GM21825 (cell line): ENCODE results near the gene ESRRA.

ENCODE experiments used
- ATAC-seq: cut with Tn5 transposase; IDR thresholded peaks from one replicate; pipeline ENCODE4 v1.9.1; 2021; ENCODE audit warnings: mild to moderate bottlenecking, moderate library complexity; ENCODE audit not compliant: unreplicated experiment

ESRRA gene

DNA sequence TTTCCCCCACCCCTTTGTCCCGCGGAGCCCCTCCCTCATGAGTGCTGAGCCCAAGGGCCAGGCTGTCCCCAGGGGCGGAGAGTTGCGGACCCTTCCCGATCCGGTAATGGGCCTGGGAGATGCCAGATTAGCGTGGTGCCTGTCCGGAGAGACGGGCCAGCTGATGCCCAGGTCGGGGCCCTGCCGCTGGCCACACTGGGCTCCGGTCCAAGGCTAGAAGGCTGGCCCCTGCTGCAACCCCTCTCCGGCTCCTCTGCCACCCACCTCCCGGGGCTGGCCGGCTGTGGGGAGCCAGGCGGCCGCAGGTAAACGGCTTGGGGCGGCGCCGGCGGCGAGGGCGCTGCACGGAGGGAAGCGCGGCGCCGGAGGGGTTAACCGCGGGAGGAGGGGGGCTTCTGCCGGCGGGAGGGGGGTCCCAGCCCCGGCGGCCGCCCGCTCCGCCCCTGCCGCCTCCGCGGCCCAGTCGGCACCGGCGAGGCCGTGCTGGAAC lies 14.0 kb upstream of the ESRRA start, which contains the start of gene KCNK4:
Gene KCNK4, plus strand, starts transcription at position 41 of the 490 bp plus-strand sequence. CDS start 1,717 bp downstream, outside the sequence.
- no peak for ATAC-seq

DNA sequence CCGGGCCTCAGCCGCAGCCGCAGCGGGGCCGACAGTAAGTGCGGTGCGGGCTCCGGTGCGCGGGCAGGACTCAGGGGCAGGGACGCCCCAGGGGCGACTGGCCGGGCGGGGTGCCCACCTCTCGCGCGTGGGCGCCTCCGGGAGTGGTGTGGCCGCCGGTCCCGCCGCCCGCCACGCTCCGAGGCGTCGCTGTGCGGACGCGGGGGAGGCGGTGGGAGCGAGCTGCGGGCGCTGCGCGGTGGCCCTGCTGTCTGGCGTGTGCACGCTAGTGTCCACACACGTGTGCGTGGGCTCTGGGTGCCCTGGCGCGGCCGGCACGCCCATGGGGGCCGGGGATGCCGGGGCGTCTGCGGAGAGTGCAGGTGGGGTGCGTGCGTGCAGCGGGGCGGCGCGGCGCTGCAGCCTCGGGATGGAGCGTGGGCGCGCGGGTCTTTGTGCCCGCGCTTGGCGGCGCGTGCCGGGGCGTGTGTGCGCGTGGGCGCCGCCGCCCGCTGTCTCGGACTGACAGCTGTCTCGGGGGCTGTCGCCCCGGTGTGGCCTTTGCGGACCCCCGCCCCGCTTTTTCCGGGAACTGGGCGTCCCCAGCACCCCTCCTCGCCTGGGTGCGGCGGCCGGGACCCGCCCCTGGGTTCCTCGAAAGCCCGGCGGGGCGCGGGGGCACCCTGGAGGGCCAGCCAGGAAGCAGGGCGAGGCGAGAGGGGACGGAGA lies 13.4 kb upstream of the ESRRA start:
- ATAC-seq, result no peak

DNA sequence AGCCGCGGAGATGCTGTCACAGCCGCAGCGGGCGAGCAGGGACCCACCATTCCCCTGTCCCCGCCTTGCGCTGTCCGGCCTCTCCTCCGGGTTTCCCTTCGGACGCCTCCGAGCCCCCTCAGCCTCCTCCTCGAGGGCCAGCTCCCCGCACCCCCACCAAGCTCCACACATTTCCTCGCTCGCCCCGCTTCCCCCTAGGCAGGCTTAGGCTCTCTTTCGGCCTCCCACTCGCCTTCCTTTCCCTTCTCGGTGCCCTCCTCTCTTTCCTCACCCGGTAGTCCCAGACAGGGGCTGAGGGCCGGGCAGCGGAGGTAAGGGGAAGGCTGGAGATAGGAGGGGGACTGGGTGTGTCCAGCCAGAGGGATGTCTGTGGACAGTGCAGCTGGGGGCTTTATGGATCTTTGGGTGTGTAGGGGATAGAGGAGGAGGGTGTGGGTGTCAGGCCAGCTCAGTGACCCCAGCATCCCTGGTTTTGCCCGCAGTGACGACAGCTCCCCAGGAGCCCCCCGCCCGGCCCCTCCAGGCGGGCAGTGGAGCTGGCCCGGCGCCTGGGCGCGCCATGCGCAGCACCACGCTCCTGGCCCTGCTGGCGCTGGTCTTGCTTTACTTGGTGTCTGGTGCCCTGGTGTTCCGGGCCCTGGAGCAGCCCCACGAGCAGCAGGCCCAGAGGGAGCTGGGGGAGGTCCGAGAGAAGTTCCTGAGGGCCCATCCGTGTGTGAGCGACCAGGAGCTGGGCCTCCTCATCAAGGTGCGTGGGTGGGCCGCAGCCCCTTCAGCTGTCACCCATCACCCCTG lies 12.7 kb upstream of the ESRRA start:
- no peak for ATAC-seq

DNA sequence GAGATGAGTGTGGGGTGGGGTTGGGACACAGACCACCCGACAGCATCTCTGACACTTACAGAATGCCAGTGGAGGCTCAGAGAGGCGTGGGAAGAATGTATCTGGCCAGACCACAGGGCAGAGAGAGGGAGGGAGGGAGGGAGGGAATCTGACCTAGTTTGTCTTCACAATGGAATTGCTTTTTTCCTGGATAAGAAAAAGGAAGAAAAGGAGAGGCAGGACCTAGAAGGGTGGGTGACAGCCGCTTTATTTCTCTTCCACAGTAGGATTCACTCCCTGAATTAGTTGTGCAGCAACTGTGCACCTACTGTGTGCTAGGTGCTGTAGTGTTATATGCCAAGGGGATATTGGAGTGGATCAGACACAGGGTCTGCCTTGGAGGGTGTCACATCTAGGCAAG lies 10.6 kb upstream of the ESRRA start:
- no peak for ATAC-seq

DNA sequence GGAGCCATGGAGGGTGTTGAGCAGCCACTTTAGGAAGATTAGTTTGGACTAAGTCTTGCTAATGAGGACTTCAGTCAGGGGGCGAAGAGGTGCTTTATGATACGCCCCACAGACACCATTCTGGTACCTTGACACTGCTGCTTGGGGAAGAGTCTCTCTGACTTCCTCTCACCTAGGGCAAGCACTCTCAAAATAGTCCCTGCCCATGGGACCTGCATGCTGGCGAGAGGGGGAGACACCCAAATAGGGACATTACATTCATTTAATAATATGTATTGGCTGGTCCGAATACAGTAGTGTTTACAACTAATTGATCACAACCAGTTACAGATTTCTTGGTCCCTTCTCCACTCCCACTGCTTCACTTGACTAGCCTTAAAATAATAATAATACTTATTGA lies 9.6 kb upstream of the ESRRA start:
- ATAC-seq, result no peak

DNA sequence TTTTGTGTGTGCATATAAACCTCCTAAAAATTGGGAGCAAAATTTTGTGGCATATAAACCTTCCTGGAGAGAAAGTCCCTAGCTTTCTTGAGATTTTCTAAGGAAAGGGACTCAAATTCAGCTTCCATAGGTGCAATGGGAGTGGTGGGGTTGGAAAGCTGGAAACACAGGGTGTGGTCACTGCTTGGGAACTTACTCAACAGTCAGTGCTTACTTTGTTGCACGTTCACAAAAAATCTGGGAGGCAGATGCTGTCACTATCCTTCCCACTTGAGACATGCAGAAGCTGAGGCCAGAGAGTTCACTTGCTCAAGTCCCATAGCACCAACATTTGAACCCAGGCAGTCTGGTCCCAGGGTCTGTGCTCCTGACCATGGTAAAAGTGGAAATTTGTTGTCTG lies 9.1 kb upstream of the ESRRA start:
- ATAC-seq, result no peak

DNA sequence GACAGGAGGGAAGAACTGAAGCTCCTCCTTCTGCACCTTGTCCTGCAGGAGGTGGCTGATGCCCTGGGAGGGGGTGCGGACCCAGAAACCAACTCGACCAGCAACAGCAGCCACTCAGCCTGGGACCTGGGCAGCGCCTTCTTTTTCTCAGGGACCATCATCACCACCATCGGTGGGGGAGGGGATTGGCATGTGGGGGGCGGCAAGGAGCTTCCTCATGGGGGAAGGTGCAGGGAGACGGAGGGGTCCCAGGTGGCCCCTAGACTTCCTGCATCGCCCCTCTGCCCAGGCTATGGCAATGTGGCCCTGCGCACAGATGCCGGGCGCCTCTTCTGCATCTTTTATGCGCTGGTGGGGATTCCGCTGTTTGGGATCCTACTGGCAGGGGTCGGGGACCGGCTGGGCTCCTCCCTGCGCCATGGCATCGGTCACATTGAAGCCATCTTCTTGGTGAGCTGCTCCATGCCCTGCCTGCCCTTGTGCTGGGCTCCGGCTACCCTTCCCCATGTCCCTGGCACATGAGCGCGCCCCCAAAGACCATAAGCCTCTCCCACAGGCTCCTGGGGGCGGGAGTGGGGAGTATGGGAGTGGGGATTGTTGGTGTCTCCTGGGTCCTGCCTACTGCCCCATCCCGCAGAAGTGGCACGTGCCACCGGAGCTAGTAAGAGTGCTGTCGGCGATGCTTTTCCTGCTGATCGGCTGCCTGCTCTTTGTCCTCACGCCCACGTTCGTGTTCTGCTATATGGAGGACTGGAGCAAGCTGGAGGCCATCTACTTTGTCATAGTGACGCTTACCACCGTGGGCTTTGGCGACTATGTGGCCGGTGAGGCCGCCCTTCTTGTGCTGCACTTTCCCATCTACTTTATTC lies 8.3 kb upstream of the ESRRA start:
- ATAC-seq, result no peak

DNA sequence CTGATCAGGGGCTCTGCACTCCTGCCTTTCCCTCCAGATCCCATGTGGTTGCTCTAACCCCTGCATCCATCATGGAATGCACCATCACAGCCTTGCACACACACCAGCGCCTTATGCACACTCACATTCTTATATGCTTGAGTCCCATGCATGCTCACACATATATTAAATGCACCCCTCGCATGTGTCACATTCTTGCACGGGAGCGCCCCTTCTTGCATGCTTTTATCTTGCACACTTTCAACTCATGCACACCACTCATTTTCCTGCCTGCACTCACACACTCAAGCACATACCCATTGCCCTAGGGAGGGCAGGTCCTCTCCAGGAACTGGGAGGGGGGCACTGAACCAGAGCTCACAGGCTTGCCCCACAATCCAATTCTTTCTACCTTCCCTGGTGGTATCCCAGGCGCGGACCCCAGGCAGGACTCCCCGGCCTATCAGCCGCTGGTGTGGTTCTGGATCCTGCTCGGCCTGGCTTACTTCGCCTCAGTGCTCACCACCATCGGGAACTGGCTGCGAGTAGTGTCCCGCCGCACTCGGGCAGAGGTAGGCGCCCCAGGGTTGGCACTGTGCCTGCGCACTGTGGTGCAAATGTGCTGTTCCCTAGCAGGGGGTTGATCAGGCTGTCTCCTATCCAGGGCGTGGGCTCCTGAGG lies 7.5 kb upstream of the ESRRA start:
- no peak for ATAC-seq

DNA sequence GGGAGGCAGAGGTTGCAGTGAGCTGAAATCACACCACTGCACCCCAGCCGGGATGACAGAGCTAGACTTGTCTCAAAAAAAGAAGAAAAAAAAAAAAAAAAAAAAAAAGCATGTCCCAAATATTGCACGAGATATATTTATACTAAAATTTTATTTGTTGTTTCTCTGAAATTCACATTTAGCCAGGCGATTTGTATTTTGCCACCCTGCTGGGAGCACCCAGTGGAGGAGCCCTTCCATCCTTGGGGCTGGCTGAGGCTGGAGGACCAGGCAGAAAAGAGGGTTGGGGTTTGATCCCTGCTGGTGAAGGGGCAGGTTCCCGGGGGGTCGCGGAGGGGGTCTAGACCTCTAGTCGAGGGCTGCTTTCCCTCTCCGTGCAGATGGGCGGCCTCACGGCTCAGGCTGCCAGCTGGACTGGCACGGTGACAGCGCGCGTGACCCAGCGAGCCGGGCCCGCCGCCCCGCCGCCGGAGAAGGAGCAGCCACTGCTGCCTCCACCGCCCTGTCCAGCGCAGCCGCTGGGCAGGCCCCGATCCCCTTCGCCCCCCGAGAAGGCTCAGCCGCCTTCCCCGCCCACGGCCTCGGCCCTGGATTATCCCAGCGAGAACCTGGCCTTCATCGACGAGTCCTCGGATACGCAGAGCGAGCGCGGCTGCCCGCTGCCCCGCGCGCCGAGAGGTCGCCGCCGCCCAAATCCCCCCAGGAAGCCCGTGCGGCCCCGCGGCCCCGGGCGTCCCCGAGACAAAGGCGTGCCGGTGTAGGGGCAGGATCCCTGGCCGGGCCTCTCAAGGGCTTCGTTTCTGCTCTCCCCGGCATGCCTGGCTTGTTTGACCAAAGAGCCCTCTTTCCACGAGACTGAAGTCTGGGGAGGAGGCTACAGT lies 6.1 kb upstream of the ESRRA start:
- ATAC-seq, result no peak

DNA sequence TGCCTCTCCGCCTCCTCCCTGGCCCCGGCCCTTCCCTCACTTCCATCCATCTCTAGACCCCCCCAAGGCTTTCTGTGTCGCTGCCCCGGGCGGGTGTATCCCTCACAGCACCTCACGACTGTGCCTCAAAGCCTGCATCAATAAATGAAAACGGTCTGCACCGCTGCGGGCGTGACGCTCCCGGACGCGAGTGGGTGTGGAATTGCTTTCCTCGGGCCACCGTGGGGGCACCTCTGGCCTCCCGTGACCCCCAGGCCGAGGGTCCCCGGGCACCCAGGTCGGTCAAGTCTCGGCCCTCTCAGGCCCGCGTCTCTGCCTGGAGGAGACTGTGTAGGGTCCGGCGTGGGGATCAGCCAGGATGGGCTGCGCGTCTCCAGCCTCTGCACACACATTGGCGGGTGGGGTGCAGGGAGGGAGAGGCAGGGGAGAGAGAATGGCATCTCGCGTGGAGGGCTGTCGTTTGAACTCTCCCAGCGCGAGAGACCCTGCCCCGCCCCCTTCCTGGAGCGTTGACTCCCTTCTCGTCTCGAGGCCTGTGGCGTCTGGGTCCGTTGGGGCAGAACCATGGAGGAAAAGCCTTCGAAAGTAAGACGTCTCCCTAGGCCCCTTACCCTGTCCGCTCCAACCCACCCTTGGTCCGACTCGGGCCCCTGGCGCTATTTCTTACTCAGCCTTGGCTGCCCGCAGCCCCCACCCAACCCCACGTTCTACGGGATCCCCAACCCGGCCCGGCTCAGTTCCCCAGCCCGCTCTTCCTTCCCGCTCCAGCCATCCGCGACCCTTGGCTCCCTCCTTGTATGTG lies 5.3 kb upstream of the ESRRA start, which contains the start of gene CATSPERZ:
Gene CATSPERZ, plus strand, starts transcription at position 512 of the 802 bp plus-strand sequence. Its CDS starts 53 bp downstream, at position 565.
- ATAC-seq, result no peak

DNA sequence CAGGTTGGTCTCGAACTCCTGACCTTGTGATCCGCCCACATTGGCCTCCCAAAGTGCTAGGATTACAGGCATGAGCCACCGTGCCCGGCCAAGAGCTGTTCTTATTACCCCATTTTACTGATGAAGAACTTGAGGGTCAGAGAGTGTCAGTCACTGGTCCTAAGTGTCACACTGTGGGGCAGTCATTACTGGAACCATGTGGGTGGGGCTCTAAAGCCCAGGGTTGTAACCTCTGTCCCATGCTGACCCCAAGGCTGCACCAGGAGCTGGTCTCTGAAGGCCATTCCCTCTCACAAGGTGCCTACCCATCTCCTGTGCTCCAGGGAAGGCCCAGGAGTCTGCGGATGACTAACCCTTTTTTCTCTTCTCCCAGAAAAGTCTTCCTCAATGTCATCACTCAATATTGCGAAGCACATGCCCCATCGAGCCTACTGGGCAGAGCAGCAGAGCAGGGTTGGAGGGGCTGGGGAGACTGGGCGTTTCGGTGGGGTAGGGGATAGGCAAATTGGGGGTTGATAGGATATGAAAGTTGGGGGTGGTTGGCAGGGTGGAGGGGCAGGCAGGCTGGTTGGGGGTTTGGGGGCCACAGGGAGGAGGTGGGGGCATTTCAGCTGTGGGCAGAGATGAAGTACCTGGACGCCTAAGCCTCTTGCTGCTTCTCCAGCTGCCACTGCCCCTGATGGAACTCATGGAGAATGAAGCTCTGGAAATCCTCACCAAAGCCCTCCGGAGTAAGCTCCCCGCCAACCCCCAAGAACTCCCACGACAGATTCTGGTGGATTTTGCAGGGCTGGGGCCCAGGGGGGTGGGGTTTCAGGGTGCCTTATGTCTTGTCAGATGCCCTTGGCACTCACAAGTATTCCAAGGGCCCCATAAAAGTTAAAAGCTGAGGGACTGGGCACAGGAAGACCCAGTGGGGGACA lies 2.0 kb upstream of the ESRRA start:
- no peak for ATAC-seq

DNA sequence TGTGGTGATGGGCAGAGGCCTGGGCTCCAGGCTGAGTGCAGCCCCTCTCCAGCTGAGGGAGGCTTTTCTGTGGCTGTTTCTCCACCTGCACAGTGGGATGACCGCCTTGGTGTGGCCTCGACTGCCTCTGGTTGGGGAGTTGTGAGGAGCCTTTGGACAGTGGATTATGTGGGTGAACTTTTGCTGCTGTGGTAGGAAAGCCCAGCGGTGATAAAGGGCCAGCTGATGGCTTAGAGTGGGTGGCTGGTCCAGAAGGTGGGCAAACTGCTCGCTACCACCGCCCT lies 1.4 kb upstream of the ESRRA start:
- no peak for ATAC-seq

DNA sequence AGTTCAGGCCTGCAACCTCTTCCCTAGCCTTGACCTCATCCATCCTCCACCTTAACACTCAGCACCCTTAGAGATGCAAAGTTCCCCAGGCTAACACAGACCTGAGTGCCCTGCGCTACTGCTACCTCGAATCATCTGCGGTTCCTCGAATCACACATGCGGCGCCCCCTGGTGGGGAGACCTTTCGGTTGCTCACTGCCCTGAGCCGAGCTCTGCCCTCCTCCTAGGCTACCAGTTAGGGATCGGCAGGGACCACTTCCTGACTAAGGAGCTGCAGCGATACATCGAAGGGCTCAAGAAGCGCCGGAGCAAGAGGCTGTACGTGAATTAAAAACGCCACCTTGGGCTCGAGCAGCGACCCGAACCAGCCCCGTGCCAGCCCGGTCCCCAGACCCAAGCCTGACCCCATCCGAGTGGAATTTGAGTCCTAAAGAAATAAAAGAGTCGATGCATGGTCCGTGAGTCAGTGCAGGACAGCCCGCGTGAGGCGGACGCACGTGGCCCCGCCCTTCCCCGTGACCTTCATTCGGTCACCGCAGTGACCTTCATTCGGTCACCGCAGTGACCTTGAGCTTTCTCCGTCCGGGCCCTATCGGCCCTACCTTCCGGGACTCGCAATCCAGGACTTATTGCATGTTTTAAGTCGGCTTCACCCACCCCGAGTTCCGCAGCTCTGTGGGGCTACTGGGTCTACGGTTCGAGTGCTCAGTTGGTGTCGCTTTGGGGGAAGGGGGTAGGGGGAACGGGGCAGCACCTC lies 830 bp upstream of the ESRRA start:
- peak; percentile 28 for ATAC-seq

DNA sequence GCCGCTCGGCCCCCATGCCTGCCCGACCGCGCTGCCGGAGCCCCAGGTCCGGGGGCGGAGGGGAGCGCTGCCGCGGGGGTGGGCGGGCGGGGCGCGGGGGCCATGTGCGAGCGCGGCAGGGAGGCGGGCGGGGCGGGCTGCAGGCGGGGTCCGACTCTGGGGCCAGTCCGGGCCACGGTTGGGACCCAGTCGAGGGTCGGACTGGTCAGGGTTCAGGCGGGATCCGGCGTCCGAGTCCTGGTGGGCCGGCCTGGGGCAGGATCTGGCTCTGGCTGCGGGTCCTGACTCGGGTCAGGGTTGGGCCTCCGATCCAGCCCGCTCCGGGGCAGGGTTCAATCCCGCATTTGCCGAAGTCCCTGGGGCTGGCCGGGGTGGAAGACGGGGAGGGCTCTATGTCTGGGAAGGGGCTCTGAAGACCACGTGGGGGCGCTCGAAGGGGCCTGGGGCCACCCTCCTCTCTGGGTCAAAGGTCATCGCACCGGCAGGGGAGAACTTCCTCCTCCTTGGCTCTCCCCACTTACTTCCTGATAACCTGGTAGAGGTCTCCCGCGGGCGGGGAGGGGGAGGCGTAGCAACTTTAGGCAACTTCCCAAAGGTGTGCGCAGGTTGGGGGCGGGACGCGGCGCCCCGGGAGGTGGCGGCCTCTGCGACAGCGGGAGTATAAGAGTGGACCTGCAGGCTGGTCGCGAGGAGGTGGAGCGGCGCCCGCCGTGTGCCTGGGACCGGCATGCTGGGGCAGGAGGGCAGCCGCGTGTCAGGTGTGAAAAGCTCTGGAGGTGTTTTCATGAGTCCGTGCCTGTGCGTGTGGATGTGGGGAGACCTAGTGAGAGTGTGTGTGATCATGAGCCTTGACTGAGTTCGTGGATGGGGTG lies 603 bp downstream of the ESRRA start:
- ATAC-seq, result peak; percentile 31

DNA sequence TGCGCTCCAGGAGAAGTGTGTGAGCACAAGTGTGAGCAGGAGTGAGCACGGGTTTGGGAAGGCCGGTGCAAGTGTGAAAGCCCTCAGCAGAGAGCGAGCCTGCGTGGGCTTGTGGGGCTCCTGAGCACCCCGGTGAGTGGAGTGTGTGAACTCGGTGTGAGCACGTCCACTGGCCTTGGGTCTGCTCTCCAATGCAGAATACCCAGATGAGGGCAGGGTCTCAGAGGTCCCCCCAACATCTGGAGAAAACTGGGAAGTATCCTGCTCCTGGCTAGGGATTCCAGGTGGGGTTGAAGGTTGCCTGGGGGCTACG lies 1.2 kb downstream of the ESRRA start:
- no peak for ATAC-seq

DNA sequence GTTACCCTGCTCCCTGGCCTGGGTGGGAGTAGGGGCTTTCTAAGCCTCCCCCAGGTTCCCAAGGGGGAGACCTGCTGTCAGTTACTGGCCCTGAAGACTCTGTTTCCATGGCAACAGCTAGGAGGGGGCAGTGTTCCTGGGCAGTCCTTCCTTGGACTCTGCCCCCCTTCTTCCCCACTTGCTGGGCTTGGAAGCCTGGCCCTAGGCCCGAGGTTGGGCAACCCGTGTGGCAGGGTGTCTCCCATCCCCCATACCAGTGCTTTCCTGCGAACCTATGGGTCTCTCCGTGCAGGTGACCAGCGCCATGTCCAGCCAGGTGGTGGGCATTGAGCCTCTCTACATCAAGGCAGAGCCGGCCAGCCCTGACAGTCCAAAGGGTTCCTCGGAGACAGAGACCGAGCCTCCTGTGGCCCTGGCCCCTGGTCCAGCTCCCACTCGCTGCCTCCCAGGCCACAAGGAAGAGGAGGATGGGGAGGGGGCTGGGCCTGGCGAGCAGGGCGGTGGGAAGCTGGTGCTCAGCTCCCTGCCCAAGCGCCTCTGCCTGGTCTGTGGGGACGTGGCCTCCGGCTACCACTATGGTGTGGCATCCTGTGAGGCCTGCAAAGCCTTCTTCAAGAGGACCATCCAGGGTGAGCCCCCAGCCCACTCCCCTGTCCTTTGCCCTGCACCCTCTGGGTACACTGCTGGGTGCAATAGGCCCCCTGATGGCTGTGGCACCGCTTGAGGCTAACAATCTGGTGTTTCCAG lies 1.7 kb downstream of the ESRRA start:
- no peak for ATAC-seq
